GM23248 (cell line): ENCODE measurements around the gene CHRNA10. TPM values are rescaled to one million over a fixed set of nuclear protein-coding genes. Genes with fewer than 3 reads are reported as not detected.

ENCODE experiments used
- DNase-seq: peaks from one replicate; pipeline ENCODE4 v3.0.0-alpha.2; 2015
- H2AFZ ChIP-seq: fragments of 200-600 bp; sonication (generic); 2 replicates; pipeline ENCODE4 v1.6.1; 2016; ENCODE audit warnings: antibody characterized with exemption
- H3F3A ChIP-seq: fragments of 200-600 bp; sonication (generic); 2 replicates; pipeline ENCODE4 v1.6.1; 2016; ENCODE audit warnings: mild to moderate bottlenecking, antibody characterized with exemption, mixed run types; ENCODE audit not compliant: insufficient read depth
- H3K27ac ChIP-seq: fragments of 200-600 bp; sonication (generic); 2 replicates; pipeline ENCODE4 v1.5.1; 2016; ENCODE audit warnings: mild to moderate bottlenecking
- H3K27me3 ChIP-seq: fragments of 200-600 bp; sonication (generic); replicated peaks from 2 replicates; pipeline ENCODE4 v1.6.1; 2016; ENCODE audit warnings: mild to moderate bottlenecking; ENCODE audit not compliant: insufficient read depth
- H3K36me3 ChIP-seq: fragments of 200-600 bp; sonication (generic); 2 replicates; pipeline ENCODE4 v1.6.1; 2016; ENCODE audit warnings: low read depth, mild to moderate bottlenecking
- H3K4me1 ChIP-seq: fragments of 200-600 bp; sonication (generic); 2 replicates; pipeline ENCODE4 v1.6.1; 2016; ENCODE audit warnings: mild to moderate bottlenecking; ENCODE audit not compliant: insufficient read depth
- H3K4me2 ChIP-seq: fragments of 200-600 bp; sonication (generic); one replicate; pipeline ENCODE4 v1.6.1; 2016; ENCODE audit warnings: mild to moderate bottlenecking; ENCODE audit not compliant: unreplicated experiment
- H3K4me3 ChIP-seq: fragments of 200-600 bp; sonication (generic); 2 replicates; pipeline ENCODE4 v1.5.1; 2016; ENCODE audit warnings: mild to moderate bottlenecking
- H3K79me2 ChIP-seq: fragments of 200-600 bp; sonication (generic); 2 replicates; pipeline ENCODE4 v1.6.1; 2016; ENCODE audit warnings: mild to moderate bottlenecking; ENCODE audit not compliant: insufficient read depth
- H3K9ac ChIP-seq: fragments of 200-600 bp; sonication (generic); 2 replicates; pipeline ENCODE4 v1.6.1; 2016; ENCODE audit warnings: mild to moderate bottlenecking
- H3K9me2 ChIP-seq: fragments of 200-600 bp; sonication (generic); 2 replicates; pipeline ENCODE4 v1.6.1; 2016; ENCODE audit warnings: mixed run types, mild to moderate bottlenecking, moderate library complexity; ENCODE audit not compliant: insufficient read depth
- H3K9me3 ChIP-seq: fragments of 200-600 bp; sonication (generic); one replicate; pipeline ENCODE4 v1.6.1; 2017; ENCODE audit warnings: low read depth
- H4K20me1 ChIP-seq: fragments of 200-600 bp; sonication (generic); 2 replicates; pipeline ENCODE4 v1.6.0; 2016; ENCODE audit not compliant: insufficient read depth
- EZH2 ChIP-seq: fragments of 200-600 bp; sonication (generic); IDR thresholded peaks from 2 replicates; pipeline ENCODE4 v1.6.1; 2018; ENCODE audit warnings: antibody characterized with exemption, mild to moderate bottlenecking; ENCODE audit not compliant: insufficient read depth, poor library complexity, severe bottlenecking
- EZH2phosphoT487 ChIP-seq: fragments of 200-600 bp; sonication (generic); IDR thresholded peaks from 2 replicates; pipeline ENCODE4 v1.6.1; 2018; ENCODE audit warnings: antibody characterized with exemption, moderate library complexity, mild to moderate bottlenecking, low read depth; ENCODE audit not compliant: insufficient read depth
- WGBS, 2 experiments: methylation state at CpG; one replicate each; pipeline ENCODE4 v1.1.6; 2015 to 2017; ENCODE audit warnings: low lambda C conversion rate in 2 of 2, low coverage in 1 of 2; ENCODE audit errors: missing lambda C conversion rate in 2 of 2; 5-methylcytosine and 5-hydroxymethylcytosine counted together
- in situ Hi-C: fragments of 300-500 bp; cut with MboI; formaldehyde crosslinking; loops from 2 replicates; pipeline ENCODE4 v1.15.0; 2020
- polyA plus RNA-seq: library from polyadenylated mRNA; unstranded; fragments of >200 nt; fragmentation: Nextera tagmentation; extraction: Ambion mirVana; gene quantifications from 2 replicates; pipeline ENCODE4 v1.2.1, GENCODE V29; 2016
- total RNA-seq: library from RNA; depleted of rRNA; stranded (reverse); fragments of >200 nt; shearing (Covaris generic); gene quantifications from 2 replicates; pipeline ENCODE4 v1.2.3, GENCODE V29; 2014

CHRNA10 gene
- total and polyA plus RNA-seq, 2 experiments from 2014 or later = 0.28 to 0.65 TPM

- H3K4me1 ChIP-seq = no peaks in the 10 kb centered on the region
- H3K9me3 ChIP-seq = no peaks in the 10 kb centered on the region
- H3K27ac ChIP-seq = no peak overlapping the region
- no peaks in the 10 kb centered on the region for H3K27me3 ChIP-seq
- H3K4me3 ChIP-seq = no peak overlapping the region
- no peak overlapping the region for H2AFZ ChIP-seq
- no peaks in the 10 kb centered on the region for H4K20me1 ChIP-seq
- H3K4me2 ChIP-seq = no peak overlapping the region
- no peaks in the 10 kb centered on the region for H3F3A ChIP-seq
- DNase-seq = no peak
- in situ Hi-C loops = no loop called here
- TF ChIP-seq EZH2phosphoT487 (no peak), EZH2 (no peak)
- WGBS, 2 experiments = 95 to 96% methylated on average over 14 to 17 of the region's 17 CpGs
- no peaks in the 10 kb centered on the region for H3K79me2 ChIP-seq
- H3K9me2 ChIP-seq = no peaks in the 10 kb centered on the region
- H3K36me3 ChIP-seq = no peaks in the 10 kb centered on the region
- no peak overlapping the region for H3K9ac ChIP-seq
Observed at GRCh38 chr11:3666023-3666530, 5.1 kb downstream of the CHRNA10 start.

GRCh38 chr11:3665336-3666022 lies 5.7 kb downstream of the CHRNA10 start:
- no peak overlapping the region for H3K27ac ChIP-seq
- H3K4me1 ChIP-seq = no peaks in the 10 kb centered on the region
- H4K20me1 ChIP-seq = no peaks in the 10 kb centered on the region
- no peak overlapping the region for H3K4me3 ChIP-seq
- no peaks in the 10 kb centered on the region for H3K27me3 ChIP-seq
- no peak overlapping the region for H3K4me2 ChIP-seq
- no peaks in the 10 kb centered on the region for H3K9me3 ChIP-seq
- TF ChIP-seq EZH2phosphoT487 = no peak
- no peak for TF ChIP-seq EZH2
- no peaks in the 10 kb centered on the region for H3K9me2 ChIP-seq
- in situ Hi-C loops = no loop called here
- no peaks in the 10 kb centered on the region for H3K36me3 ChIP-seq
- no peak for DNase-seq
- no peak overlapping the region for H3K9ac ChIP-seq
- WGBS, 2 experiments = 73 to 84% methylated on average over 6 of the region's 6 CpGs
- H2AFZ ChIP-seq = no peak overlapping the region
- no peaks in the 10 kb centered on the region for H3K79me2 ChIP-seq
- no peaks in the 10 kb centered on the region for H3F3A ChIP-seq

GRCh38 chr11:3664032-3664630 lies 7.1 kb downstream of the CHRNA10 start:
- TF ChIP-seq EZH2 (no peak), EZH2phosphoT487 (no peak)
- WGBS, 2 experiments = 65 to 67% methylated on average over 10 of the region's 10 CpGs
- H3K9me3 ChIP-seq = no peaks in the 10 kb centered on the region

DNA sequence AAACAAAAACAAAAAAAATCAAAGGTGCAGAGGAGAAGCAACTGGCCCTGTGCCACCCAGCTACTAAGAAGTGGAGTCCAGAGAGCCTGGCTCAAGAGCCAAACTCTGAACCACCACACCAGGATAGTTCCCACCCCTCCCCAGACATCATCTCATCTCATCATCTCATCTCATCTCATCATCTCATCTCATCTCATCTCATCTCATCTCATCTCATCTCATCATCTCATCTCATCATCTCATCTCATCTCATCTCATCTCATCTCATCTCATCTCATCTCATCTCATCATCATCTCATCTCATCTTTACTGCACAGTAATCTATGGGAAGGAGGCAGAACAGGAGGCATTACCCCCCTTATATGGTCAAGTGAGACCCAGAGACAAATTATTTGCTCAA lies 8.3 kb downstream of the CHRNA10 start:
- TF ChIP-seq EZH2phosphoT487 (no peak), EZH2 (no peak)

More at GRCh38 chr11:3664032-3664630, 7.1 kb downstream of the CHRNA10 start:
- in situ Hi-C loops = no loop called here
- no peaks in the 10 kb centered on the region for H3K9me2 ChIP-seq
- H3K4me1 ChIP-seq = no peaks in the 10 kb centered on the region
- H3F3A ChIP-seq = no peaks in the 10 kb centered on the region
- no peak overlapping the region for H3K9ac ChIP-seq
- H3K27ac ChIP-seq = no peak overlapping the region
- no peaks in the 10 kb centered on the region for H3K36me3 ChIP-seq
- H3K4me3 ChIP-seq = no peak overlapping the region
- H4K20me1 ChIP-seq = no peaks in the 10 kb centered on the region
- no peak overlapping the region for H3K4me2 ChIP-seq
- no peaks in the 10 kb centered on the region for H3K79me2 ChIP-seq
- H2AFZ ChIP-seq = no peak overlapping the region
- H3K27me3 ChIP-seq = no peaks in the 10 kb centered on the region
- no peak for DNase-seq

More for the DNA sequence above, 8.3 kb downstream of the CHRNA10 start:
- Histone ChIP-seq H4K20me1 (no peaks in the 10 kb centered on the region), H3F3A (no peaks in the 10 kb centered on the region), H3K9ac (no peak overlapping the region), H3K9me3 (no peaks in the 10 kb centered on the region), H3K4me3 (no peak overlapping the region), H3K27ac (no peak overlapping the region), H2AFZ (no peak overlapping the region), H3K27me3 (no peaks in the 10 kb centered on the region), H3K4me1 (no peaks in the 10 kb centered on the region), H3K79me2 (no peaks in the 10 kb centered on the region), H3K9me2 (no peaks in the 10 kb centered on the region), H3K36me3 (no peaks in the 10 kb centered on the region), H3K4me2 (no peak overlapping the region)
- no peak for DNase-seq
- in situ Hi-C loops = no loop called here
